Progenitor cell of endocrine pancreas (in vitro differentiated cells): ENCODE results near the gene ARHGAP9. TPM values are rescaled to one million over a fixed set of nuclear protein-coding genes. Genes with fewer than 3 reads are reported as not detected.

Source experiments
- DNase-seq: peaks from one replicate; pipeline ENCODE4 v3.0.0; 2021; ENCODE audit warnings: low spot score; ENCODE audit not compliant: unreplicated experiment
- H3K27ac Mint-ChIP-seq: 2 replicates; pipeline ENCODE4 v1.8.0; 2021; ENCODE audit warnings: mild to moderate bottlenecking, moderate library complexity, mixed read lengths
- H3K27me3 Mint-ChIP-seq: 2 replicates; pipeline ENCODE4 v1.8.0; 2021; ENCODE audit warnings: mixed read lengths
- H3K36me3 Mint-ChIP-seq: 2 replicates; pipeline ENCODE4 v1.8.0; 2022; ENCODE audit warnings: mixed read lengths; ENCODE audit not compliant: insufficient read depth
- H3K4me1 Mint-ChIP-seq: 2 replicates; pipeline ENCODE4 v1.8.0; 2021; ENCODE audit warnings: low read depth, mixed read lengths
- H3K4me3 Mint-ChIP-seq: 2 replicates; pipeline ENCODE4 v1.8.0; 2021; ENCODE audit warnings: low read depth, mild to moderate bottlenecking, moderate library complexity, mixed read lengths
- H3K9me3 Mint-ChIP-seq: 2 replicates; pipeline ENCODE4 v1.8.0; 2021; ENCODE audit warnings: low read depth, mixed read lengths
- CTCF ChIP-seq: fragments of 200-600 bp; sonication (generic); IDR thresholded peaks from one replicate; pipeline ENCODE4 v1.5.0; 2021; ENCODE audit warnings: antibody characterized with exemption, mild to moderate bottlenecking; ENCODE audit not compliant: unreplicated experiment
- total RNA-seq: library from RNA; stranded (reverse); gene quantifications from 2 replicates; pipeline ENCODE4 v1.2.1, GENCODE V29; 2021

ARHGAP9 gene
- total RNA-seq, 1 donor from 2014 or later: 2.8 TPM

- peaks cover 80% of the 10 kb centered on the region for H3K27me3 Mint-ChIP-seq
- H3K4me3 Mint-ChIP-seq: no peak overlapping the region
These were observed 10.1 kb downstream of the ARHGAP9 start for GRCh38 chr12:57469296-57470164.

GRCh38 chr12:57467915-57468314 is 11.8 kb downstream of the ARHGAP9 start:
- no peak for TF ChIP-seq CTCF
- Mint-ChIP-seq H3K27me3 (peaks cover 81% of the 10 kb centered on the region), H3K4me1 (no peaks in the 10 kb centered on the region), H3K27ac (no peak overlapping the region), H3K4me3 (no peak overlapping the region), H3K9me3 (no peaks in the 10 kb centered on the region), H3K36me3 (no peaks in the 10 kb centered on the region)
- DNase-seq: no peak

More at GRCh38 chr12:57469296-57470164, 10.1 kb downstream of the ARHGAP9 start:
- H3K4me1 Mint-ChIP-seq: no peaks in the 10 kb centered on the region
- H3K27ac Mint-ChIP-seq: no peak overlapping the region
- no peak for DNase-seq
- TF ChIP-seq CTCF: no peak
- H3K36me3 Mint-ChIP-seq: no peaks in the 10 kb centered on the region
- H3K9me3 Mint-ChIP-seq: no peaks in the 10 kb centered on the region

GRCh38 chr12:57467212-57467874 is 12.3 kb downstream of the ARHGAP9 start:
- H3K4me1 Mint-ChIP-seq: peaks cover 3% of the 10 kb centered on the region
- H3K27me3 Mint-ChIP-seq: peaks cover 81% of the 10 kb centered on the region
- no peaks in the 10 kb centered on the region for H3K9me3 Mint-ChIP-seq
- no peak overlapping the region for H3K4me3 Mint-ChIP-seq
- H3K36me3 Mint-ChIP-seq: no peaks in the 10 kb centered on the region
- no peak for TF ChIP-seq CTCF
- no peak overlapping the region for H3K27ac Mint-ChIP-seq
- DNase-seq: no peak

GRCh38 chr12:57465747-57466505 is 13.7 kb downstream of the ARHGAP9 start:
- Mint-ChIP-seq H3K4me3 (no peak overlapping the region), H3K27ac (no peak overlapping the region), H3K4me1 (peaks cover 9% of the 10 kb centered on the region), H3K27me3 (peaks cover 78% of the 10 kb centered on the region), H3K36me3 (no peaks in the 10 kb centered on the region), H3K9me3 (no peaks in the 10 kb centered on the region)
- no peak for DNase-seq
- TF ChIP-seq CTCF: no peak
